GM18868 (cell line): ENCODE data around the gene CCNB1IP1.
"Not testable (repeated sequence)": the region's sequence is repeated elsewhere in the genome, so short reads cannot be mapped to it uniquely, and the experiment has no call there.

Experiments used
- ATAC-seq: cut with Tn5 transposase; IDR thresholded peaks from one replicate; pipeline ENCODE4 v1.9.1; 2021; ENCODE audit warnings: mild to moderate bottlenecking, moderate library complexity; ENCODE audit not compliant: unreplicated experiment

CCNB1IP1 gene

GRCh38 chr14:20332788-20333493 lies at the start of gene CCNB1IP1:
Gene CCNB1IP1 (minus strand): TSS chr14:20333279. CDS start chr14:20316523, 16,756 bp downstream.
- peak; percentile 98 for ATAC-seq

GRCh38 chr14:20382526-20382925 lies 49.4 kb upstream of the CCNB1IP1 start:
- no peak for ATAC-seq

GRCh38 chr14:20381341-20381740 lies 48.3 kb upstream of the CCNB1IP1 start:
- no peak for ATAC-seq

GRCh38 chr14:20380681-20381080 lies 47.6 kb upstream of the CCNB1IP1 start:
- no peak for ATAC-seq

GRCh38 chr14:20379743-20380142 lies 46.7 kb upstream of the CCNB1IP1 start:
- no peak for ATAC-seq

- no peak for ATAC-seq
Measured at GRCh38 chr14:20377171-20377570, 44.1 kb upstream of the CCNB1IP1 start.

GRCh38 chr14:20376071-20376588 lies 43.1 kb upstream of the CCNB1IP1 start:
- no peak for ATAC-seq

- ATAC-seq = no peak
Measured at GRCh38 chr14:20375471-20375870, 42.4 kb upstream of the CCNB1IP1 start.

- no peak for ATAC-seq
Measured at GRCh38 chr14:20372796-20373195, 39.7 kb upstream of the CCNB1IP1 start.

GRCh38 chr14:20365928-20366327 lies 32.8 kb upstream of the CCNB1IP1 start:
- ATAC-seq = no peak

- ATAC-seq = not testable (repeated sequence)
Measured at GRCh38 chr14:20358474-20358873, 25.4 kb upstream of the CCNB1IP1 start.

- ATAC-seq = no peak
Measured at GRCh38 chr14:20356422-20356821, 23.3 kb upstream of the CCNB1IP1 start.

GRCh38 chr14:20350860-20351259 lies 17.8 kb upstream of the CCNB1IP1 start:
- ATAC-seq = no peak

- ATAC-seq = no peak
Measured at GRCh38 chr14:20350282-20350681, 17.2 kb upstream of the CCNB1IP1 start.

GRCh38 chr14:20347747-20348146 lies 14.7 kb upstream of the CCNB1IP1 start:
- ATAC-seq = no peak

GRCh38 chr14:20346713-20347112 lies 13.6 kb upstream of the CCNB1IP1 start:
- no peak for ATAC-seq

- no peak for ATAC-seq
Measured at GRCh38 chr14:20345366-20345765, 12.3 kb upstream of the CCNB1IP1 start.

- ATAC-seq = no peak
Measured at GRCh38 chr14:20343862-20344220, 10.8 kb upstream of the CCNB1IP1 start.

GRCh38 chr14:20343092-20343861 lies 10.2 kb upstream of the CCNB1IP1 start, which contains the start of gene PARP2:
Gene PARP2 (plus strand): TSS chr14:20343635. CDS start chr14:20343642, 7 bp downstream.
- ATAC-seq = peak; percentile 92

GRCh38 chr14:20341646-20342045 lies 8.6 kb upstream of the CCNB1IP1 start:
- ATAC-seq = no peak

GRCh38 chr14:20341032-20341431 lies 8.0 kb upstream of the CCNB1IP1 start:
- not testable (repeated sequence) for ATAC-seq

- ATAC-seq = no peak
Measured at GRCh38 chr14:20334017-20334416, 938 bp upstream of the CCNB1IP1 start.
